Omental fat pad (tissue), 4 donors: ENCODE results near the gene UBR3. TPM values are rescaled to one million over a fixed set of nuclear protein-coding genes. Genes with fewer than 3 reads are reported as not detected.
"Not testable (repeated sequence)": the region's sequence is repeated elsewhere in the genome, so short reads cannot be mapped to it uniquely, and the experiment has no call there.

Experiments
- ATAC-seq: fragments of 150-250 bp; one replicate; pipeline ENCODE4 v1.9.1; 2016; ENCODE audit warnings: mild to moderate bottlenecking, moderate library complexity; ENCODE audit not compliant: low FRiP score
- DNase-seq: peaks from one replicate; pipeline ENCODE4 v3.0.0-alpha.2; 2019; ENCODE audit warnings: low spot score
- total RNA-seq, 4 donors: library from RNA; depleted of rRNA; stranded (reverse); fragments of >200 nt; gene quantifications; one replicate each; pipeline ENCODE4 v1.1.0, GENCODE V29; 2016
- TF ChIP-seq, protein P1 (sequence below), 3 donors: fragments of 450-650 bp; IDR thresholded peaks; one replicate each; pipeline ENCODE4 v1.5.1; 2016 to 2017; ENCODE audit warnings: antibody characterized with exemption in 3 of 3, mild to moderate bottlenecking in 3 of 3, moderate library complexity in 2 of 3

The UBR3 gene
- total RNA-seq, 4 donors from 2014 or later: 59.2 to 90.3 (median 64.0) TPM

DNA sequence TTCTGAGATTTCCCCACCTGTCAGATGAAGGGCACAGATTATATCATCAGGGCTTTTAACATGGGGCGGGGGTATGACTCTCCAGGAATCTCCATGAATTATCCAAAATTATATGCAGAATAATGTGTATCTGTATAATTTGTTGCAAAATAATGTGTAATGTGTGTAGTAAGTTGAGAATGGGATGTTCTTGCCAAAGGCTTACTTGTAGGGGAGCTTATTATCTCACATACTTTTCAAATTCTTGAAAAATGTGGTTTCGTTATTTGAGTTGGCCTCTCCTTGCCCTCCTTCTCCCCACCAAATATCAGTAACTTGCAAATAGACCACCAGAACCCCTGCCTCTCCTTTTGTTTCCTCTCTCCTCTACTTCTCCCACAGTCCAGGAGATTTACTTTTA, 35.6 kb downstream of the UBR3 start:
- TF ChIP-seq, protein P1, sequence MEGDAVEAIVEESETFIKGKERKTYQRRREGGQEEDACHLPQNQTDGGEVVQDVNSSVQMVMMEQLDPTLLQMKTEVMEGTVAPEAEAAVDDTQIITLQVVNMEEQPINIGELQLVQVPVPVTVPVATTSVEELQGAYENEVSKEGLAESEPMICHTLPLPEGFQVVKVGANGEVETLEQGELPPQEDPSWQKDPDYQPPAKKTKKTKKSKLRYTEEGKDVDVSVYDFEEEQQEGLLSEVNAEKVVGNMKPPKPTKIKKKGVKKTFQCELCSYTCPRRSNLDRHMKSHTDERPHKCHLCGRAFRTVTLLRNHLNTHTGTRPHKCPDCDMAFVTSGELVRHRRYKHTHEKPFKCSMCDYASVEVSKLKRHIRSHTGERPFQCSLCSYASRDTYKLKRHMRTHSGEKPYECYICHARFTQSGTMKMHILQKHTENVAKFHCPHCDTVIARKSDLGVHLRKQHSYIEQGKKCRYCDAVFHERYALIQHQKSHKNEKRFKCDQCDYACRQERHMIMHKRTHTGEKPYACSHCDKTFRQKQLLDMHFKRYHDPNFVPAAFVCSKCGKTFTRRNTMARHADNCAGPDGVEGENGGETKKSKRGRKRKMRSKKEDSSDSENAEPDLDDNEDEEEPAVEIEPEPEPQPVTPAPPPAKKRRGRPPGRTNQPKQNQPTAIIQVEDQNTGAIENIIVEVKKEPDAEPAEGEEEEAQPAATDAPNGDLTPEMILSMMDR (IDR thresholded peaks at IDR 0.05): no peak
- ATAC-seq (no peak), DNase-seq (no peak)

DNA sequence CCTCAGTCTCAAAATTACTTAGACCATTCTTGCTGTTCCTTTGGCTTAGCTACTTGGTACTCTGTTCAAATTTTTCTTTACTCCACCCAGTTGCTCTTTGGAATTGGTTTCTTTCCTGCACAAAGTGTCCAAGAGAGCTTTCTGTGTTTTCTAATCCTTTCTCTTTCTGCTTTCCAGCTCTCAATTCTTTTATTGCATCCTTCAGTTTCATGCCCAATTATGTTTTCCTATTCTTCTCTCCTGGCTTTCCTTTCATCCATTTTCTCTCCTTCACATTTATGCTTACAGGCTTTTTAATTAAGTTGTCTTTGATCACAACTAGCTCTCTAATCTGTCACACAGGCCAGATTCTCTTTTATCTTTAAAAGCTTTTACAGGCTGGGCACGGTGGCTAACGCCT, 38.2 kb downstream of the UBR3 start:
- DNase-seq: no peak
- ATAC-seq: no peak

DNA sequence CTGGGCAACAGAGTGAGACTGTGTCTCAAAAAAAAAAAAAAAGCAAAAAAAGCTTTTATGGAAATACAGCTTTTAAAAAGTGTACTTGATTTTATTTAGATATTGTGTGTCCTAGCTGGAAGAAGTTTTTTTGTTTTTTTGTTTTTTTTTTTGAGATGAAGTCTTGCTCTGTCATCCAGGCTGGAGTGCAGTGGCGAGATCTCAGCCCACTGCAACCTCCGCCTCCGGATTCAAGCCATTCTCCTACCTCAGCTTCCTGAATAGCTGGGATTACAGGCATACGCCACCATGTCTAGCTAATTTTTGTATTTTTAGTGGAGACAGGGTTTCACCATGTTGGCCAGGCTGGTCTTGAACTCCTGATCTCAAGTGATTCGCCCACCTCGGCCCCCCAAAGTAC, 39.0 kb downstream of the UBR3 start:
- DNase-seq, ATAC-seq: not testable (repeated sequence)

More for the DNA sequence above, 38.2 kb downstream of the UBR3 start:
- TF ChIP-seq, protein P1 (IDR thresholded peaks at IDR 0.05): no peak

DNA sequence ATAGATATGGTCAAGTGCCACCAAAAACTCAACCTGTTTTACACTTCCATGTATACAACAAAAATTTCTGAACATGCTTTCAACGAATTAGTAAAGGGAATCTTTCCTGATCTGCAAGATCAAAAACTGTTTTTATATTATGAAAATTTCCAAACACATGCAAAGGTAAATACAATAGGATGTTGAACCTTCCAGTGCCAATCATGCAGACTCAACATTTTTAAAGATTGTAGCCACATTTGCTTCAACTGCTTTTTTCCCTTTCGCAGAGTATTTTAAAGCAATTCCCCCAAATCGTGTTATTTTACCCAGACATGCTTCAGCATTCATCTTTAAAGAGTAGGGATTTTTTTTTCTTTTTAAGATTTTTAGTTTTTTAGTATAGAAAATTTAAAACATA, 40.3 kb downstream of the UBR3 start:
- ATAC-seq: no peak
- TF ChIP-seq, protein P1 (IDR thresholded peaks at IDR 0.05): no peak
- no peak for DNase-seq

DNA sequence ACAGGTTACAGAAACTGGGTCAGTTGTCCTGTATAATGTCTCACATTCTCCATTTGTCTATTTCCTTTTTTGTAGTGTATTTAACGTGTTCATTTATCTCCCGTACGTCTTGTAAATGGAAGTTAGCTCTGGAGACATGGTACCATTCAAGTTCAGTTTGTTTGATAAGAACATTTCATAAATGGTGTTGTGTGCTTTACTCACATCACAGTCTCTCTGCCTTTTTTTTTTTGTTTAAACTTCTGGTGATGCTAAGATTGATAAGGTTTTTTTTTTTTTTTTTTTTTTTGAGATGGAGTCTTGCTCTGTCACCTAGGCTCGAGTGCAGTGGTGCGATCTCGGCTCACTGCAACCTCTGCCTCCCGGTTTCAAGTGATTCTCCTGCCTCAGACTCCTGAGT, 41.7 kb downstream of the UBR3 start:
- ATAC-seq (no peak), DNase-seq (no peak)
- TF ChIP-seq, protein P1 (IDR thresholded peaks at IDR 0.05): no peak

DNA sequence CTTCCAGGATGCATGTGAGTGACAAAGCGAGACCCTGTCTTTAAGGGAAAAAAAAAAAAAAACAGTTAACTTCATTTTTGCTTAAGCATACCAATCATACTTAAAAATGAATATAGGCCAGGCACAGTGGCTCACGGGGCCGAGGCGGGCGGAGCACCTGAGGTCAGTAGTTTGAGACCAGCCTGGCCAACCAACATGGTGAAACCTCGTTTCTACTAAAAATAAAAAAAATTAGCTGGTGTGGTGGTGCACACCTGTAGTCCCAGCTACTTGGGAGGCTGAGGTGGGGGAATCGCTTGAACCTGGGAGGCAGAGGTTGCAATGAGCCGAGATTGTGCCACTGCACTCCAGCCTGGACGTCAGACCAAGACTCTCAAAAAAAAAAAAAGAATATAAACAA, 44.1 kb downstream of the UBR3 start:
- DNase-seq, ATAC-seq: not testable (repeated sequence)

DNA sequence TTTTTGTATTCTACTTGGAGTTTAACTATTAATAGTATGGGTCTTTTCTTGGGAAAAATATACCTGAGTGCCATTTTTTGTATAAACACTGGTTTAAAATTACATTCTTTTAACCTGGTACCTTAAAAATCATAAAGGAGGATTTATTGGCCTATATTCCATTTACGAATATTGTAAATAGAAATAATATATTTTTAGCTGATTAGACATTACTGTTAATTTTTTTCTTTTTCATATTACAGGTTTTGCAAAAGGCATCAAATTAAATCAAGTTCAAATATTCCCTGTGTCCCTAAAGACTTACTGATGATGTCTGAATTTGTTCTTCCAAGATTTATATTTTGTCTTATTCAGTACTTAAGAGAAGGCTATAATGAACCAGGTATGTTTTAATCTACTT, 44.7 kb downstream of the UBR3 start:
- ATAC-seq (no peak), DNase-seq (no peak)
- TF ChIP-seq, protein P1 (IDR thresholded peaks at IDR 0.05): no peak

DNA sequence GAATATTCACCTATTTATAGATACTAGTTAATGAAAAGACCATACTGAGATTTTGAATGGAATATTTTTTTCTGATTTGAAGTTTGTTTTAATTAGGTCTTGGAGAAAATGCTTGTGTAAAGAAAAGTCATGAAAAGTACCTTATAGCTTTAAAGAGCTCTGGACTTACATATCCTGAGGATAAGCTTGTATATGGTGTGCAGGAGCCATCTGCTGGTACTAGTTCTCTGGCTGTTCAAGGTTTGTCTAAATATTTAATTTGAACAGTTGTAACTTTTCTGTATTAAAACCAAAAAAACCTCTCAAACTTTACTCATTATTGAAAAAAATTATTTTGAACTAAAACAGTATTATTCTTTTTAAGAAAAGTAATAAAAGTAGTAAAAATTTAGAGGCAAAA, 50.1 kb downstream of the UBR3 start:
- ATAC-seq: no peak
- TF ChIP-seq, protein P1 (IDR thresholded peaks at IDR 0.05): no peak
- no peak for DNase-seq
